SK-N-SH (cell line): ENCODE results near the gene ZC2HC1C. TPM values are rescaled to one million over a fixed set of nuclear protein-coding genes. Genes with fewer than 3 reads are reported as not detected.

Experiments
- CTCF ChIA-PET: fragments of 300-600, 350-600 bp; formaldehyde crosslinking; extraction: SDS; loops from one replicate; lab custom pipeline; 2021; lab: Yijun Ruan, JAX
- POLR2A ChIA-PET: fragments of 350-600 bp; sonication (Branson Sonifier 250); formaldehyde crosslinking; extraction: SDS; loops from one replicate; lab custom pipeline; 2020; ENCODE audit warnings: antibody characterized with exemption, inconsistent platforms; lab: Yijun Ruan, JAX
- DNase-seq: peaks from one replicate; pipeline ENCODE4 v3.0.0; 2012
- H2AFZ ChIP-seq: fragments of 200-600 bp; sonication (generic); 2 replicates; pipeline ENCODE4 v1.8.1; 2016; ENCODE audit warnings: antibody characterized with exemption, mild to moderate bottlenecking, low read depth
- H3F3A ChIP-seq: fragments of 200-600 bp; sonication (generic); replicated peaks from 2 replicates; pipeline ENCODE3; 2016; ENCODE audit warnings: antibody characterized with exemption, mild to moderate bottlenecking; ENCODE audit not compliant: insufficient read depth
- H3K27ac ChIP-seq, 2 experiments: fragments of 200-500 bp in 1 of 2; fragments of 200-600 bp in 1 of 2; sonication (Bioruptor generic) in 1 of 2; sonication (generic), shearing (Covaris generic) in 1 of 2; 2 replicates each; pipeline versions ENCODE4 v1.5.1 to v1.6.1; 2014 to 2016; ENCODE audit warnings: low read depth in 2 of 2, inconsistent platforms in 1 of 2, low read length in 1 of 2, mild to moderate bottlenecking in 1 of 2, mixed read lengths in 1 of 2
- H3K27me3 ChIP-seq: fragments of 200-600 bp; sonication (generic), shearing (Covaris generic); 2 replicates; pipeline ENCODE4 v1.6.1; 2016; ENCODE audit warnings: mixed run types; ENCODE audit not compliant: insufficient read depth
- H3K36me3 ChIP-seq, 2 experiments: fragments of 200-500 bp in 1 of 2; fragments of 200-600 bp in 1 of 2; sonication (Bioruptor generic) in 1 of 2; sonication (generic) in 1 of 2; replicated peaks in 1 of 2; 2 replicates each; pipeline versions ENCODE3 to v1.5.1; 2014 to 2016; ENCODE audit warnings: low read length in 1 of 2, mild to moderate bottlenecking in 1 of 2; ENCODE audit not compliant: insufficient read depth in 2 of 2, control insufficient read depth in 1 of 2
- H3K4me1 ChIP-seq, 2 experiments: fragments of 200-500 bp in 1 of 2; fragments of 200-600 bp in 1 of 2; sonication (Bioruptor generic) in 1 of 2; sonication (generic), shearing (Covaris generic) in 1 of 2; 2 replicates each; pipeline versions ENCODE4 v1.5.1 to v1.6.1; 2014 to 2016; ENCODE audit warnings: low read depth in 1 of 2, low read length in 1 of 2, mixed run types in 1 of 2; ENCODE audit not compliant: insufficient read depth in 2 of 2, control insufficient read depth in 1 of 2
- H3K4me2 ChIP-seq: fragments of 200-600 bp; sonication (generic), shearing (Covaris generic); 2 replicates; pipeline ENCODE4 v1.6.1; 2017; ENCODE audit warnings: mixed run types
- H3K4me3 ChIP-seq, 2 experiments: fragments of 200-500 bp in 1 of 2; fragments of 200-600 bp in 1 of 2; sonication (Bioruptor generic) in 1 of 2; sonication (generic), shearing (Covaris generic) in 1 of 2; 2 replicates each; pipeline versions ENCODE4 v1.5.1 to v1.8.1; 2014 to 2016; ENCODE audit warnings: low read depth in 2 of 2, inconsistent platforms in 1 of 2, low read length in 1 of 2, mild to moderate bottlenecking in 1 of 2, mixed read lengths in 1 of 2, moderate library complexity in 1 of 2
- H3K79me2 ChIP-seq: fragments of 200-600 bp; sonication (generic); 2 replicates; pipeline ENCODE4 v1.8.1; 2017; ENCODE audit warnings: mild to moderate bottlenecking; ENCODE audit not compliant: insufficient read depth
- H3K9ac ChIP-seq: fragments of 200-600 bp; sonication (generic); 2 replicates; pipeline ENCODE4 v1.6.1; 2017; ENCODE audit warnings: mixed run types
- H3K9me2 ChIP-seq: fragments of 200-600 bp; sonication (generic); 2 replicates; pipeline ENCODE4 v1.6.1; 2017; ENCODE audit warnings: mixed run types
- H3K9me3 ChIP-seq: fragments of 200-600 bp; sonication (generic); 2 replicates; pipeline ENCODE4 v1.6.1; 2017; ENCODE audit warnings: mixed run types, mild to moderate bottlenecking, moderate library complexity
- H4K20me1 ChIP-seq: fragments of 200-600 bp; sonication (generic); 2 replicates; pipeline ENCODE4 v1.6.1; 2017; ENCODE audit warnings: mild to moderate bottlenecking, mixed run types; ENCODE audit not compliant: insufficient read depth
- ELF1 ChIP-seq: IDR thresholded peaks from 2 replicates; pipeline ENCODE4 v1.4.0; 2012
- EP300 ChIP-seq, 2 experiments: IDR thresholded peaks; 2 replicates each; pipeline versions ENCODE4 v1.4.0 to v1.6.1; 2012; ENCODE audit warnings: borderline replicate concordance in 1 of 2, low read depth in 1 of 2, low read length in 1 of 2
- FOSL2 ChIP-seq: IDR thresholded peaks from 2 replicates; pipeline ENCODE4 v1.4.0; 2012; ENCODE audit warnings: low read depth, mild to moderate bottlenecking, moderate library complexity, borderline replicate concordance
- FOXJ3 ChIP-seq: sonication (generic); formaldehyde crosslinking; IDR thresholded peaks from 2 replicates; pipeline ENCODE4 v1.5.1; 2020; ENCODE audit warnings: mild to moderate bottlenecking, missing genetic modification reagents
- GATA2 ChIP-seq: sonication (generic); formaldehyde crosslinking; IDR thresholded peaks from 2 replicates; pipeline ENCODE4 v1.5.0; 2020; ENCODE audit warnings: mild to moderate bottlenecking, missing genetic modification reagents
- IRF3 ChIP-seq: fragments of 150-350 bp; IDR thresholded peaks from 2 replicates; pipeline ENCODE4 v1.6.1; 2016; ENCODE audit warnings: mild to moderate bottlenecking, low read depth, low read length
- JUND ChIP-seq: IDR thresholded peaks from 2 replicates; pipeline ENCODE4 v1.4.0; 2012
- MEF2A ChIP-seq: IDR thresholded peaks from 2 replicates; pipeline ENCODE4 v1.4.0; 2012; ENCODE audit warnings: low read depth, borderline replicate concordance
- MXI1 ChIP-seq: IDR thresholded peaks from 2 replicates; pipeline ENCODE4 v1.6.1; 2012; ENCODE audit warnings: mild to moderate bottlenecking, low read depth, low read length, improper control_type of control experiment
- POLR2AphosphoS5 ChIP-seq: IDR thresholded peaks from 2 replicates; pipeline ENCODE4 v1.6.1; 2012; ENCODE audit warnings: low read depth, low read length
- RCOR1 ChIP-seq: fragments of 150-350 bp; IDR thresholded peaks from 2 replicates; pipeline ENCODE4 v1.6.1; 2017; ENCODE audit warnings: antibody characterized with exemption, low read length
- REST ChIP-seq: IDR thresholded peaks from 2 replicates; pipeline ENCODE4 v1.6.1; 2012; ENCODE audit warnings: mild to moderate bottlenecking, low read depth, low read length, moderate library complexity
- RXRA ChIP-seq: IDR thresholded peaks from 2 replicates; pipeline ENCODE4 v1.4.0; 2012; ENCODE audit warnings: low read depth, mild to moderate bottlenecking, borderline replicate concordance
- SIN3A ChIP-seq: IDR thresholded peaks from 2 replicates; pipeline ENCODE4 v1.6.1; 2012; ENCODE audit warnings: low read depth, mild to moderate bottlenecking, low read length, moderate library complexity, borderline replicate concordance
- SMC3 ChIP-seq: IDR thresholded peaks from 2 replicates; pipeline ENCODE4 v1.6.1; 2012; ENCODE audit warnings: low read depth, low read length, improper control_type of control experiment
- TCF12 ChIP-seq: IDR thresholded peaks from 2 replicates; pipeline ENCODE4 v1.4.0; 2012
- TEAD4 ChIP-seq: IDR thresholded peaks from 2 replicates; pipeline ENCODE4 v1.4.0; 2012; ENCODE audit warnings: mild to moderate bottlenecking, borderline replicate concordance; ENCODE audit not compliant: insufficient read depth
- USF2 ChIP-seq: fragments of 150-350 bp; IDR thresholded peaks from 2 replicates; pipeline ENCODE4 v1.6.1; 2017; ENCODE audit warnings: antibody characterized with exemption, low read length, low read depth, borderline replicate concordance
- YY1 ChIP-seq: IDR thresholded peaks from 2 replicates; pipeline ENCODE4 v1.4.0; 2012; ENCODE audit warnings: low read depth, mild to moderate bottlenecking
- WGBS: methylation state at CpG from one replicate; pipeline ENCODE4 v1.1.6; 2017; ENCODE audit warnings: low lambda C conversion rate; 5-methylcytosine and 5-hydroxymethylcytosine counted together
- polyA plus RNA-seq, 3 experiments: library from polyadenylated mRNA; depleted of rRNA; stranded (reverse); fragments of >200 nt; gene quantifications; 2 replicates each; pipeline ENCODE4 v1.2.3, GENCODE V29; 2012
- TF ChIP-seq, protein P1 (sequence below): IDR thresholded peaks from 2 replicates; pipeline ENCODE4 v1.4.0; 2012; ENCODE audit warnings: low read depth, borderline replicate concordance
- TF ChIP-seq, protein P2 (sequence below): fragments of 200-600 bp; sonication (generic); IDR thresholded peaks from 2 replicates; pipeline ENCODE4 v1.6.1; 2017; ENCODE audit warnings: antibody characterized with exemption, mild to moderate bottlenecking, moderate library complexity
- TF ChIP-seq, protein P3 (sequence below): IDR thresholded peaks from 2 replicates; pipeline ENCODE4 v1.4.0; 2012; ENCODE audit warnings: low read depth

Gene ZC2HC1C
- polyA plus RNA-seq, 1 of the 3 experiments (the other 2 are of a cell fraction): 1.2 TPM

GRCh38 chr14:75053396-75054291, 15.8 kb upstream of the ZC2HC1C start:
- WGBS: 59% methylated on average over 5 of the region's 5 CpGs
- peaks cover 8 to 12% of the 10 kb centered on the region in 2 experiments; a peak in 3 of 4 replicates for H3K4me1 ChIP-seq
- peaks cover 0 to 17% of the 10 kb centered on the region in 2 experiments for H3K36me3 ChIP-seq
- H3K4me3 ChIP-seq: no peak overlapping the region
- POLR2A ChIA-PET: no interaction called here
- DNase-seq: peak; percentile 43
- H3K79me2 ChIP-seq: peaks cover 31% of the 10 kb centered on the region
- no peak overlapping the region for H3K9ac ChIP-seq
- no peaks in the 10 kb centered on the region for H3K9me2 ChIP-seq
- no peak overlapping the region; the same call in 1 of the 2 replicates for H3K4me2 ChIP-seq
- H3K9me3 ChIP-seq: no peaks in the 10 kb centered on the region
- peak overlapping the region; percentile 64 to 88; a peak in 3 of 4 replicates for H3K27ac ChIP-seq
- CTCF ChIA-PET: interaction anchor here (1.2 kb wide), 1 partner anchor 10 kb away, joined by 4 read pairs; the partner anchor contains the start of gene ACYP1
- H4K20me1 ChIP-seq: no peaks in the 10 kb centered on the region
- H3K27me3 ChIP-seq: no peaks in the 10 kb centered on the region
- peaks cover 20% of the 10 kb centered on the region for H3F3A ChIP-seq
- H2AFZ ChIP-seq: no peak overlapping the region
- TF ChIP-seq EP300 (IDR thresholded peaks at IDR 0.05; ENCODE audit: borderline replicate concordance in 1 of 2, low read depth in 1 of 2, low read length in 1 of 2): peak in 1 of 2 experiments; percentile 73; a peak in 2 of 4 replicates
- TF ChIP-seq SMC3: no peak
- no peak for TF ChIP-seq JUND
- peak; percentile 50; the same call in 1 of the 2 replicates for TF ChIP-seq POLR2AphosphoS5
- no peak for TF ChIP-seq ELF1
- TF ChIP-seq RXRA: no peak
- peak; percentile 51 for TF ChIP-seq GATA2 (CRISPR knock-in tag)
- TF ChIP-seq FOXJ3 (CRISPR knock-in tag): no peak
- TF ChIP-seq, protein P1, sequence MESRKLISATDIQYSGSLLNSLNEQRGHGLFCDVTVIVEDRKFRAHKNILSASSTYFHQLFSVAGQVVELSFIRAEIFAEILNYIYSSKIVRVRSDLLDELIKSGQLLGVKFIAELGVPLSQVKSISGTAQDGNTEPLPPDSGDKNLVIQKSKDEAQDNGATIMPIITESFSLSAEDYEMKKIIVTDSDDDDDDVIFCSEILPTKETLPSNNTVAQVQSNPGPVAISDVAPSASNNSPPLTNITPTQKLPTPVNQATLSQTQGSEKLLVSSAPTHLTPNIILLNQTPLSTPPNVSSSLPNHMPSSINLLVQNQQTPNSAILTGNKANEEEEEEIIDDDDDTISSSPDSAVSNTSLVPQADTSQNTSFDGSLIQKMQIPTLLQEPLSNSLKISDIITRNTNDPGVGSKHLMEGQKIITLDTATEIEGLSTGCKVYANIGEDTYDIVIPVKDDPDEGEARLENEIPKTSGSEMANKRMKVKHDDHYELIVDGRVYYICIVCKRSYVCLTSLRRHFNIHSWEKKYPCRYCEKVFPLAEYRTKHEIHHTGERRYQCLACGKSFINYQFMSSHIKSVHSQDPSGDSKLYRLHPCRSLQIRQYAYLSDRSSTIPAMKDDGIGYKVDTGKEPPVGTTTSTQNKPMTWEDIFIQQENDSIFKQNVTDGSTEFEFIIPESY: no peak
- no peak for TF ChIP-seq MXI1
- TF ChIP-seq, protein P2, sequence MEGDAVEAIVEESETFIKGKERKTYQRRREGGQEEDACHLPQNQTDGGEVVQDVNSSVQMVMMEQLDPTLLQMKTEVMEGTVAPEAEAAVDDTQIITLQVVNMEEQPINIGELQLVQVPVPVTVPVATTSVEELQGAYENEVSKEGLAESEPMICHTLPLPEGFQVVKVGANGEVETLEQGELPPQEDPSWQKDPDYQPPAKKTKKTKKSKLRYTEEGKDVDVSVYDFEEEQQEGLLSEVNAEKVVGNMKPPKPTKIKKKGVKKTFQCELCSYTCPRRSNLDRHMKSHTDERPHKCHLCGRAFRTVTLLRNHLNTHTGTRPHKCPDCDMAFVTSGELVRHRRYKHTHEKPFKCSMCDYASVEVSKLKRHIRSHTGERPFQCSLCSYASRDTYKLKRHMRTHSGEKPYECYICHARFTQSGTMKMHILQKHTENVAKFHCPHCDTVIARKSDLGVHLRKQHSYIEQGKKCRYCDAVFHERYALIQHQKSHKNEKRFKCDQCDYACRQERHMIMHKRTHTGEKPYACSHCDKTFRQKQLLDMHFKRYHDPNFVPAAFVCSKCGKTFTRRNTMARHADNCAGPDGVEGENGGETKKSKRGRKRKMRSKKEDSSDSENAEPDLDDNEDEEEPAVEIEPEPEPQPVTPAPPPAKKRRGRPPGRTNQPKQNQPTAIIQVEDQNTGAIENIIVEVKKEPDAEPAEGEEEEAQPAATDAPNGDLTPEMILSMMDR: no peak
- no peak for TF ChIP-seq SIN3A
- TF ChIP-seq REST: no peak
- no peak for TF ChIP-seq TEAD4
- TF ChIP-seq RCOR1: 0 out of 2 replicates have a peak, but pooled peaks have one; percentile 11
- TF ChIP-seq, protein P3, sequence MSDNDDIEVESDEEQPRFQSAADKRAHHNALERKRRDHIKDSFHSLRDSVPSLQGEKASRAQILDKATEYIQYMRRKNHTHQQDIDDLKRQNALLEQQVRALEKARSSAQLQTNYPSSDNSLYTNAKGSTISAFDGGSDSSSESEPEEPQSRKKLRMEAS: no peak
- no peak for TF ChIP-seq USF2
- no peak for TF ChIP-seq FOSL2
- TF ChIP-seq IRF3: no peak
- TF ChIP-seq YY1: no peak
- TF ChIP-seq MEF2A: no peak
- peak; percentile 66 for TF ChIP-seq TCF12
